Panc1 (cell line): ENCODE data around the gene DUOX1. TPM values are rescaled to one million over a fixed set of nuclear protein-coding genes. Genes with fewer than 3 reads are reported as not detected.

Source experiments
- ATAC-seq: fragments of 200-7000 bp; cut with Tn5 transposase; 2 replicates; pipeline ENCODE4 v1.9.1; 2020; ENCODE audit warnings: mild to moderate bottlenecking, moderate library complexity
- BruUV-seq: library from RNA; stranded (reverse); fragments of 400-500 nt; replicated peaks from 2 replicates; lab custom pipeline; 2021; lab: Mats Ljungman, UMichigan
- CTCF ChIA-PET: fragments of 300-600 bp; sonication (Branson Sonifier 250); formaldehyde crosslinking; loops from one replicate; lab custom pipeline; 2022; ENCODE audit warnings: antibody characterized with exemption; lab: Charles Lee
- POLR2A ChIA-PET: fragments of 300-600 bp; sonication (Branson Sonifier 250); formaldehyde crosslinking; loops from one replicate; lab custom pipeline; 2022; ENCODE audit warnings: antibody characterized with exemption; lab: Charles Lee
- DNase-seq: peaks from one replicate; pipeline ENCODE4 v3.0.0-alpha.2; 2010; ENCODE audit warnings: low read depth, low spot score
- H3K27ac ChIP-seq: 2 replicates; pipeline ENCODE4 v1.5.1; 2011; ENCODE audit warnings: mild to moderate bottlenecking, low read length, inconsistent platforms
- H3K27me3 ChIP-seq: fragments of 200-500 bp; sonication (Bioruptor generic); 2 replicates; pipeline ENCODE4 v1.6.0; 2014; ENCODE audit warnings: low read length, inconsistent platforms; ENCODE audit not compliant: control insufficient read depth, insufficient read depth
- H3K36me3 ChIP-seq: fragments of 200-500 bp; sonication (Bioruptor generic); 2 replicates; pipeline ENCODE4 v1.5.1; 2014; ENCODE audit warnings: inconsistent platforms, mild to moderate bottlenecking, low read length, moderate library complexity; ENCODE audit not compliant: control insufficient read depth, insufficient read depth
- H3K4me1 ChIP-seq: 2 replicates; pipeline ENCODE4 v1.5.1; 2011; ENCODE audit warnings: inconsistent platforms, mild to moderate bottlenecking, low read length, moderate library complexity; ENCODE audit not compliant: control insufficient read depth, insufficient read depth
- H3K4me3 ChIP-seq, 2 experiments: 2 replicates each; pipeline ENCODE4 v1.5.1; 2011 to 2012; ENCODE audit warnings: low read depth in 2 of 2, low read length in 2 of 2, mild to moderate bottlenecking in 2 of 2, inconsistent platforms in 1 of 2, moderate library complexity in 1 of 2
- H3K9me3 ChIP-seq: fragments of 200-500 bp; sonication (Bioruptor generic); 2 replicates; pipeline ENCODE4 v1.5.1; 2014; ENCODE audit warnings: low read depth, mild to moderate bottlenecking, inconsistent platforms, low read length, moderate library complexity; ENCODE audit not compliant: control insufficient read depth, insufficient read depth
- POLR2AphosphoS5 ChIP-seq: IDR thresholded peaks from 2 replicates; pipeline ENCODE4 v1.6.1; 2012; ENCODE audit warnings: mild to moderate bottlenecking, low read depth, low read length, moderate library complexity
- REST ChIP-seq, 2 experiments: IDR thresholded peaks; 2 replicates each; pipeline ENCODE4 v1.6.1; 2011 to 2012; ENCODE audit warnings: low read depth in 2 of 2, control low read depth in 1 of 2, low read length in 1 of 2, mild to moderate bottlenecking in 1 of 2, moderate library complexity in 1 of 2; ENCODE audit not compliant: insufficient read depth in 1 of 2
- SIN3A ChIP-seq: IDR thresholded peaks from 2 replicates; pipeline ENCODE4 v1.6.1; 2012; ENCODE audit warnings: low read depth, mild to moderate bottlenecking, low read length, moderate library complexity, borderline replicate concordance; ENCODE audit not compliant: insufficient read depth
- TCF7L2 ChIP-seq: IDR thresholded peaks from 2 replicates; pipeline ENCODE4 v1.6.1; 2011; ENCODE audit warnings: mild to moderate bottlenecking, low read depth, low read length, inconsistent platforms
- in situ Hi-C: cut with HindIII; loops from 2 replicates; pipeline ENCODE4 v1.10.0; 2016; ENCODE audit warnings: low sequenced_read_pairs, low pct_unique_long_range_greater_than_20kb
- intact Hi-C: fragments of 100-400 bp; cut with micrococcal nuclease; formaldehyde crosslinking; loops from one replicate; pipeline ENCODE4 v1.10.0; 2022; ENCODE audit not compliant: unreplicated experiment
- total RNA-seq: library from RNA; stranded (reverse); gene quantifications from one replicate; pipeline ENCODE4 v1.2.1, GENCODE V29; 2021; ENCODE audit not compliant: unreplicated experiment
- TF ChIP-seq, protein P1 (sequence below): fragments of 450-650 bp; IDR thresholded peaks from 2 replicates; pipeline ENCODE4 v1.5.1; 2017; ENCODE audit warnings: mild to moderate bottlenecking

The DUOX1 gene
- total RNA-seq, 1 experiment from 2014 or later, result 0.31 TPM

- Histone ChIP-seq H3K4me3 (no peak overlapping the region), H3K9me3 (no peaks in the 10 kb centered on the region), H3K4me1 (no peaks in the 10 kb centered on the region), H3K27ac (no peak overlapping the region), H3K27me3 (peaks cover 9% of the 10 kb centered on the region), H3K36me3 (no peaks in the 10 kb centered on the region)
- BruUV-seq, result no TSS peak
- in situ Hi-C loops, result no loop called here
- DNase-seq (no peak), ATAC-seq (0 out of 2 replicates have a peak, but pooled peaks have one; percentile 24)
- CTCF ChIA-PET, result no interaction called here
- intact Hi-C loops, result no loop called here
- POLR2A ChIA-PET, result no interaction called here
- no peak for TF ChIP-seq SIN3A
- no peak for TF ChIP-seq POLR2AphosphoS5
- no peak for TF ChIP-seq REST (IDR thresholded peaks at IDR 0.05; ENCODE audit: insufficient read depth in 1 of 2, low read depth in 2 of 2, low read length in 1 of 2)
- no peak for TF ChIP-seq TCF7L2
- TF ChIP-seq, protein P1, sequence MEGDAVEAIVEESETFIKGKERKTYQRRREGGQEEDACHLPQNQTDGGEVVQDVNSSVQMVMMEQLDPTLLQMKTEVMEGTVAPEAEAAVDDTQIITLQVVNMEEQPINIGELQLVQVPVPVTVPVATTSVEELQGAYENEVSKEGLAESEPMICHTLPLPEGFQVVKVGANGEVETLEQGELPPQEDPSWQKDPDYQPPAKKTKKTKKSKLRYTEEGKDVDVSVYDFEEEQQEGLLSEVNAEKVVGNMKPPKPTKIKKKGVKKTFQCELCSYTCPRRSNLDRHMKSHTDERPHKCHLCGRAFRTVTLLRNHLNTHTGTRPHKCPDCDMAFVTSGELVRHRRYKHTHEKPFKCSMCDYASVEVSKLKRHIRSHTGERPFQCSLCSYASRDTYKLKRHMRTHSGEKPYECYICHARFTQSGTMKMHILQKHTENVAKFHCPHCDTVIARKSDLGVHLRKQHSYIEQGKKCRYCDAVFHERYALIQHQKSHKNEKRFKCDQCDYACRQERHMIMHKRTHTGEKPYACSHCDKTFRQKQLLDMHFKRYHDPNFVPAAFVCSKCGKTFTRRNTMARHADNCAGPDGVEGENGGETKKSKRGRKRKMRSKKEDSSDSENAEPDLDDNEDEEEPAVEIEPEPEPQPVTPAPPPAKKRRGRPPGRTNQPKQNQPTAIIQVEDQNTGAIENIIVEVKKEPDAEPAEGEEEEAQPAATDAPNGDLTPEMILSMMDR, result no peak
Measured at GRCh38 chr15:45094358-45094730, 35.5 kb upstream of the DUOX1 start.

- intact Hi-C loops (no loop called here), in situ Hi-C loops (no loop called here)
- Histone ChIP-seq H3K27ac (no peak overlapping the region), H3K27me3 (peaks cover 5% of the 10 kb centered on the region), H3K36me3 (no peaks in the 10 kb centered on the region), H3K4me1 (no peaks in the 10 kb centered on the region), H3K4me3 (no peak overlapping the region), H3K9me3 (no peaks in the 10 kb centered on the region)
- ChIA-PET POLR2A (no interaction called here), CTCF (no interaction called here)
- TF ChIP-seq SIN3A (no peak), REST (IDR thresholded peaks at IDR 0.05; ENCODE audit: insufficient read depth in 1 of 2, low read depth in 2 of 2, low read length in 1 of 2) (no peak)
- ATAC-seq (no peak), DNase-seq (no peak)
- no TSS peak for BruUV-seq
Measured at GRCh38 chr15:45095661-45096060, 34.1 kb upstream of the DUOX1 start.
